Osteoblast (primary cell): ENCODE data around the gene POU2F3. TPM values are rescaled to one million over a fixed set of nuclear protein-coding genes. Genes with fewer than 3 reads are reported as not detected.

Source experiments
- DNase-seq: peaks from one replicate; pipeline ENCODE4 v3.0.0; 2011; ENCODE audit warnings: low spot score, mixed read lengths; ENCODE audit not compliant: insufficient read length; ENCODE audit errors: missing footprints
- H2AFZ ChIP-seq: 2 replicates; pipeline ENCODE4 v1.6.0; 2011; ENCODE audit warnings: mild to moderate bottlenecking, low read length
- H3K27ac ChIP-seq: 2 replicates; pipeline ENCODE4 v1.5.1; 2011; ENCODE audit warnings: mild to moderate bottlenecking, low read depth, low read length, moderate library complexity
- H3K27me3 ChIP-seq: 2 replicates; pipeline ENCODE4 v1.6.0; 2012; ENCODE audit warnings: mild to moderate bottlenecking, control low read depth, inconsistent platforms, low read length, moderate library complexity; ENCODE audit not compliant: insufficient read depth
- H3K36me3 ChIP-seq: 2 replicates; pipeline ENCODE4 v1.5.1; 2011; ENCODE audit warnings: mild to moderate bottlenecking, low read length, control low read depth, moderate library complexity; ENCODE audit not compliant: insufficient read depth
- H3K4me1 ChIP-seq: 2 replicates; pipeline ENCODE4 v1.5.1; 2011; ENCODE audit warnings: mild to moderate bottlenecking, low read length, control low read depth, moderate library complexity; ENCODE audit not compliant: insufficient read depth
- H3K4me2 ChIP-seq: 2 replicates; pipeline ENCODE4 v1.6.0; 2011; ENCODE audit warnings: mild to moderate bottlenecking, low read length; ENCODE audit not compliant: insufficient read depth
- H3K4me3 ChIP-seq: fragments of 200-600 bp; sonication (generic); 3 replicates; pipeline ENCODE4 v1.5.1; 2012; ENCODE audit warnings: mild to moderate bottlenecking, low read length, inconsistent platforms; ENCODE audit not compliant: insufficient read depth
- H3K79me2 ChIP-seq: 2 replicates; pipeline ENCODE4 v1.6.0; 2012; ENCODE audit warnings: mild to moderate bottlenecking, low read length, control low read depth, inconsistent platforms; ENCODE audit not compliant: insufficient read depth
- H3K9me3 ChIP-seq: 2 replicates; pipeline ENCODE4 v1.5.1; 2011; ENCODE audit warnings: low read depth, low read length, control low read depth
- H4K20me1 ChIP-seq: 2 replicates; pipeline ENCODE4 v1.6.0; 2012; ENCODE audit warnings: mild to moderate bottlenecking, low read length, control low read depth; ENCODE audit not compliant: insufficient read depth
- total RNA-seq: library from RNA; depleted of rRNA; stranded (reverse); fragments of >200 nt; gene quantifications from 2 replicates; pipeline ENCODE4 v1.2.3, GENCODE V29; 2012
- TF ChIP-seq, protein P1 (sequence below): IDR thresholded peaks from 2 replicates; pipeline ENCODE4 v1.5.1; 2011; ENCODE audit warnings: mild to moderate bottlenecking, low read depth, low read length, moderate library complexity; ENCODE audit errors: extremely low read depth

The POU2F3 gene
- total RNA-seq, 1 donor: under 0.01 TPM

DNA sequence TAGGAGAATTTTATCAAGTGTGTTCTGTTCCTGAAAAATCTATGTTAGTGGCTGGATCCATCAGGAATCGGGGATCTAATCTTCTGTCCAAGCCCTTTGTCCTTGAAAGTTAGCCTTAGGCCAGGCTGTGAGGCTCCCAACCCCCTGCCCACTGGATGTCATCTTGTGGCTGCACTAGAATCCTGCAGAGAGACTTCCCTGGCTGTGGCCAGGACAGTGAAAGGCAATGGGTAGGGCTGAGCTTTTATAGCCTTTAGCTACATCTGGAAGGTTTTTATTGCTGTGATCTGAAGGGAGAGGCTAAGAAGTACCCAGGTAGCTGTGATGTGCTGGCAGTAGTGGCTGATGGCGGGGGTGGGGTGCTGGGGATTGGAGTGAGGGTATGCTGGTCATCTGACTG is 27.0 kb upstream of the POU2F3 start:
- H3K36me3 ChIP-seq: no peaks in the 10 kb centered on the region
- H3K27me3 ChIP-seq: no peaks in the 10 kb centered on the region
- peak overlapping the region; percentile 40 for H3K4me3 ChIP-seq
- no peak overlapping the region for H2AFZ ChIP-seq
- H3K4me2 ChIP-seq: peak overlapping the region; percentile 69
- no peak for DNase-seq
- no peaks in the 10 kb centered on the region for H3K9me3 ChIP-seq
- peaks cover 33% of the 10 kb centered on the region for H3K4me1 ChIP-seq
- peaks cover 36% of the 10 kb centered on the region for H4K20me1 ChIP-seq
- TF ChIP-seq, protein P1, sequence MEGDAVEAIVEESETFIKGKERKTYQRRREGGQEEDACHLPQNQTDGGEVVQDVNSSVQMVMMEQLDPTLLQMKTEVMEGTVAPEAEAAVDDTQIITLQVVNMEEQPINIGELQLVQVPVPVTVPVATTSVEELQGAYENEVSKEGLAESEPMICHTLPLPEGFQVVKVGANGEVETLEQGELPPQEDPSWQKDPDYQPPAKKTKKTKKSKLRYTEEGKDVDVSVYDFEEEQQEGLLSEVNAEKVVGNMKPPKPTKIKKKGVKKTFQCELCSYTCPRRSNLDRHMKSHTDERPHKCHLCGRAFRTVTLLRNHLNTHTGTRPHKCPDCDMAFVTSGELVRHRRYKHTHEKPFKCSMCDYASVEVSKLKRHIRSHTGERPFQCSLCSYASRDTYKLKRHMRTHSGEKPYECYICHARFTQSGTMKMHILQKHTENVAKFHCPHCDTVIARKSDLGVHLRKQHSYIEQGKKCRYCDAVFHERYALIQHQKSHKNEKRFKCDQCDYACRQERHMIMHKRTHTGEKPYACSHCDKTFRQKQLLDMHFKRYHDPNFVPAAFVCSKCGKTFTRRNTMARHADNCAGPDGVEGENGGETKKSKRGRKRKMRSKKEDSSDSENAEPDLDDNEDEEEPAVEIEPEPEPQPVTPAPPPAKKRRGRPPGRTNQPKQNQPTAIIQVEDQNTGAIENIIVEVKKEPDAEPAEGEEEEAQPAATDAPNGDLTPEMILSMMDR: no peak
- H3K79me2 ChIP-seq: peaks cover 25% of the 10 kb centered on the region
- no peak overlapping the region for H3K27ac ChIP-seq

DNA sequence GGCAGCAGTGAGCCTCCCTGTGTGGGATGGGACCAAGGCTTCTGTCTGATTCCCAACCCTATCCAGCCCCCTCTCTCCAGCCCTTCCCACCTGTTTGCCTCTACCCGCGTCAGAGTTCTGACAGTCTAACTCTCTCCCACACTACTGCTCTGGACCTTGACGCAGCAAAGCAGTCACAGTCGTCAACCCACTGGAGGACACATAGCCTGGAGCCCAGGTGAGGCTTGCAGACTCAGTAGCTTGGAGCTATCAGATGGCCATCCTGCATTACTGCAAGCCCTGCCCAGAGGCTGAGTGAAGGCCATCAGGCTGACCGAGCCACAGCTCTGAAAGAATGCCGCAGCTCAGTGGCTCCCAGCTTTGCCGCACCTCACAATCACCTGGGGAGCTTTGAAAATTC is 25.4 kb upstream of the POU2F3 start:
- Histone ChIP-seq H3K79me2 (peaks cover 26% of the 10 kb centered on the region), H3K27me3 (no peaks in the 10 kb centered on the region), H2AFZ (no peak overlapping the region), H3K4me3 (no peak overlapping the region), H4K20me1 (peaks cover 40% of the 10 kb centered on the region), H3K27ac (no peak overlapping the region), H3K36me3 (no peaks in the 10 kb centered on the region), H3K4me2 (no peak overlapping the region), H3K4me1 (peaks cover 28% of the 10 kb centered on the region), H3K9me3 (no peaks in the 10 kb centered on the region)
- TF ChIP-seq, protein P1: no peak
- no peak for DNase-seq

DNA sequence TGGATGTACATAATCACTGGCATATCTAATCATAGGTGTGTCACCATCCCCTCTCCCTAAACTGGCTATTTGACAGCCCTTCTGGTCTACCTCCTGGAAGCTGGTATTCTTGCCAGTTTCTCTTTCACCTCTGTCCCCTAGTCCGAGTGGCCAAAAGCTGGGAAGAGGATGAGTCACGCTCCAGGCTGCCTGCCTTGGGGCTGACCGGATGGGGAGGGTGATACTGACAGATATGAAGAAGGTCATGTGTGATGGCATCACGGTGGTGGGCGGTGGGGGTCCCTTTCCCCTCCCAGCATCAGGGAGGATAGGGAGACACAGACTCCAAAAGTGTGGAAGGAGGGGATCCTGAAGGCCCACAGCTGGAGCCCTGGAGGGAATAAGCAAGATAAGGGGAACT is 24.3 kb upstream of the POU2F3 start:
- Histone ChIP-seq H2AFZ (no peak overlapping the region), H3K4me1 (peaks cover 20% of the 10 kb centered on the region), H3K36me3 (no peaks in the 10 kb centered on the region), H4K20me1 (peaks cover 47% of the 10 kb centered on the region), H3K4me2 (peak overlapping the region; percentile 32), H3K27ac (peak overlapping the region; percentile 23), H3K79me2 (peaks cover 26% of the 10 kb centered on the region), H3K27me3 (no peaks in the 10 kb centered on the region), H3K9me3 (no peaks in the 10 kb centered on the region), H3K4me3 (no peak overlapping the region)
- peak; percentile 98 for DNase-seq
- TF ChIP-seq, protein P1: no peak

DNA sequence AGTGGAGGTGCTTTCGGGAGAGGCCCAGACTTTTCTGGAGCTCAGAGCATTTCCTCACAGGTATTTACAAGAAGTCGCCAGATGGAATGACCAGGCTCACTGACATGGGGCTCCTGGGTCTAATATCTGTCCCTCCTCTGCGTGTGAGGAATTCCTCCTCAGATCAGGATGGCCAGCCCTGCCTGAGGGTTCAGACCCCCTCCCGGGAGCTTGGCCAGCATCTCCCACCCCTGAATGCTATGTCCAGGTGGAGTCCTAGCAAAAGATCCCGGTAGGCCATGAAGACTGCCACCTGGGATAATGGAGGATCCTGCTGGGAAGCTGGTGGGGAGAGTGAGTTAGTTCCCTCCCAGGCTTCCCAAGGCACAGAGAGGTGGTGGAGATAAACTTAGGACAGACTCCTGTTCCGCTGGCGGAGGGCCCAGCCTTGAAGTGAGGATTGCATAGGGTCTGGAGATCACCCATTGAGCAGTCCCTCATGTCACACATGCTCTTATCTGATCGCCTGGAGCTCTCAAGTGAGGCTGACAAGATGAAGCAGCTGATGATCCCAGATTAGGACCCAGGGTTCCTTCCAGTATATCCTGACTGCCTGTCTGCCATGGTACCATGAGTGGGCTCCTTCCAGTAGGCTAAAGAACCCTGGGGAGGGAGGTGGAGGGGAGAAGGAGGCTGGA is 23.4 kb upstream of the POU2F3 start:
- TF ChIP-seq, protein P1: no peak
- Histone ChIP-seq H3K4me2 (no peak overlapping the region), H3K4me1 (peaks cover 19% of the 10 kb centered on the region), H2AFZ (no peak overlapping the region), H3K79me2 (peaks cover 24% of the 10 kb centered on the region), H4K20me1 (peaks cover 46% of the 10 kb centered on the region), H3K4me3 (no peak overlapping the region), H3K27ac (no peak overlapping the region), H3K9me3 (no peaks in the 10 kb centered on the region), H3K36me3 (no peaks in the 10 kb centered on the region), H3K27me3 (no peaks in the 10 kb centered on the region)
- no peak for DNase-seq
